Peyer's patch (tissue), 4 donors: ENCODE measurements around the gene THG1L.
"Not testable (repeated sequence)": the region's sequence is repeated elsewhere in the genome, so short reads cannot be mapped to it uniquely, and the experiment has no call there.

Experiments
- CTCF ChIP-seq, 6 experiments: fragments of 450-650 bp in 4 of 6; fragments of 200-600 bp in 2 of 6; sonication (generic) in 1 of 6; IDR thresholded peaks; one replicate each; pipeline ENCODE4 v1.5.1; 2017 to 2019; ENCODE audit warnings: antibody characterized with exemption in 6 of 6, mild to moderate bottlenecking in 3 of 6, moderate library complexity in 1 of 6
- POLR2A ChIP-seq, 2 donors: fragments of 450-650 bp; IDR thresholded peaks; one replicate each; pipeline ENCODE4 v1.5.1; 2017; ENCODE audit warnings: antibody characterized with exemption in 2 of 2, mild to moderate bottlenecking in 2 of 2, moderate library complexity in 2 of 2

GRCh38 chr5:157726607-157727006 lies 4.6 kb upstream of the THG1L start:
- not testable (repeated sequence) for TF ChIP-seq CTCF, POLR2A (IDR thresholded peaks at IDR 0.05)
